ENCODE data around the gene ST6GALNAC5.

- TF ChIP-seq, protein P1, sequence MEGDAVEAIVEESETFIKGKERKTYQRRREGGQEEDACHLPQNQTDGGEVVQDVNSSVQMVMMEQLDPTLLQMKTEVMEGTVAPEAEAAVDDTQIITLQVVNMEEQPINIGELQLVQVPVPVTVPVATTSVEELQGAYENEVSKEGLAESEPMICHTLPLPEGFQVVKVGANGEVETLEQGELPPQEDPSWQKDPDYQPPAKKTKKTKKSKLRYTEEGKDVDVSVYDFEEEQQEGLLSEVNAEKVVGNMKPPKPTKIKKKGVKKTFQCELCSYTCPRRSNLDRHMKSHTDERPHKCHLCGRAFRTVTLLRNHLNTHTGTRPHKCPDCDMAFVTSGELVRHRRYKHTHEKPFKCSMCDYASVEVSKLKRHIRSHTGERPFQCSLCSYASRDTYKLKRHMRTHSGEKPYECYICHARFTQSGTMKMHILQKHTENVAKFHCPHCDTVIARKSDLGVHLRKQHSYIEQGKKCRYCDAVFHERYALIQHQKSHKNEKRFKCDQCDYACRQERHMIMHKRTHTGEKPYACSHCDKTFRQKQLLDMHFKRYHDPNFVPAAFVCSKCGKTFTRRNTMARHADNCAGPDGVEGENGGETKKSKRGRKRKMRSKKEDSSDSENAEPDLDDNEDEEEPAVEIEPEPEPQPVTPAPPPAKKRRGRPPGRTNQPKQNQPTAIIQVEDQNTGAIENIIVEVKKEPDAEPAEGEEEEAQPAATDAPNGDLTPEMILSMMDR (IDR thresholded peaks at IDR 0.05; ENCODE audit: insufficient read depth, low read length), result no peak
- TF ChIP-seq, protein P2, sequence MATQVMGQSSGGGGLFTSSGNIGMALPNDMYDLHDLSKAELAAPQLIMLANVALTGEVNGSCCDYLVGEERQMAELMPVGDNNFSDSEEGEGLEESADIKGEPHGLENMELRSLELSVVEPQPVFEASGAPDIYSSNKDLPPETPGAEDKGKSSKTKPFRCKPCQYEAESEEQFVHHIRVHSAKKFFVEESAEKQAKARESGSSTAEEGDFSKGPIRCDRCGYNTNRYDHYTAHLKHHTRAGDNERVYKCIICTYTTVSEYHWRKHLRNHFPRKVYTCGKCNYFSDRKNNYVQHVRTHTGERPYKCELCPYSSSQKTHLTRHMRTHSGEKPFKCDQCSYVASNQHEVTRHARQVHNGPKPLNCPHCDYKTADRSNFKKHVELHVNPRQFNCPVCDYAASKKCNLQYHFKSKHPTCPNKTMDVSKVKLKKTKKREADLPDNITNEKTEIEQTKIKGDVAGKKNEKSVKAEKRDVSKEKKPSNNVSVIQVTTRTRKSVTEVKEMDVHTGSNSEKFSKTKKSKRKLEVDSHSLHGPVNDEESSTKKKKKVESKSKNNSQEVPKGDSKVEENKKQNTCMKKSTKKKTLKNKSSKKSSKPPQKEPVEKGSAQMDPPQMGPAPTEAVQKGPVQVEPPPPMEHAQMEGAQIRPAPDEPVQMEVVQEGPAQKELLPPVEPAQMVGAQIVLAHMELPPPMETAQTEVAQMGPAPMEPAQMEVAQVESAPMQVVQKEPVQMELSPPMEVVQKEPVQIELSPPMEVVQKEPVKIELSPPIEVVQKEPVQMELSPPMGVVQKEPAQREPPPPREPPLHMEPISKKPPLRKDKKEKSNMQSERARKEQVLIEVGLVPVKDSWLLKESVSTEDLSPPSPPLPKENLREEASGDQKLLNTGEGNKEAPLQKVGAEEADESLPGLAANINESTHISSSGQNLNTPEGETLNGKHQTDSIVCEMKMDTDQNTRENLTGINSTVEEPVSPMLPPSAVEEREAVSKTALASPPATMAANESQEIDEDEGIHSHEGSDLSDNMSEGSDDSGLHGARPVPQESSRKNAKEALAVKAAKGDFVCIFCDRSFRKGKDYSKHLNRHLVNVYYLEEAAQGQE (IDR thresholded peaks at IDR 0.05; ENCODE audit: insufficient replicate concordance, low read depth), result no peak
Observed at GRCh38 chr1:77040826-77041225, 173.5 kb downstream of the ST6GALNAC5 start.

Data from HL-60 (cell line).